ENCODE data around the gene TRAF3IP3.

Gene TRAF3IP3

GRCh38 chr1:209825591-209826434 lies 70.0 kb downstream of the TRAF3IP3 start:
- no peak overlapping the region for H3K4me3 ChIP-seq (ENCODE audit: low read depth, low read length)
- CTCF ChIA-PET, result interaction anchor here (0.7 to 9.9 kb wide), 11 partner anchors 8 to 256 kb away, joined by 3 to 293 read pairs (median 5); partner anchors contain the start of gene IRF6
- TF ChIP-seq CTCF (IDR thresholded peaks at IDR 0.05; ENCODE audit: insufficient read depth, low read length, missing control alignments), result no peak
- POLR2A ChIA-PET, result no interaction called here
- DNase-seq (ENCODE audit: low read depth, low spot score), result no peak

GRCh38 chr1:209827384-209828262 lies 71.8 kb downstream of the TRAF3IP3 start, which contains the start of gene UTP25:
UTP25 (plus strand) TSS chr1:209827972; CDS start chr1:209828064, 92 bp downstream.
- ChIA-PET CTCF (interaction anchor here (0.8 to 9.9 kb wide), 14 partner anchors 9 to 258 kb away, joined by 3 to 293 read pairs (median 6); partner anchors contain the start of gene IRF6), POLR2A (interaction anchor here (0.6 kb wide), 1 partner anchor 68 kb away, joined by 3 read pairs; no protein-coding TSS in a partner anchor)
- peak; percentile 84 for DNase-seq (ENCODE audit: low read depth, low spot score)
- H3K4me3 ChIP-seq (ENCODE audit: low read depth, low read length), result peak within 1 kb of the TSS; percentile 81
- TF ChIP-seq CTCF (IDR thresholded peaks at IDR 0.05; ENCODE audit: insufficient read depth, low read length, missing control alignments), result peak; percentile 68

GRCh38 chr1:209829716-209830115 lies 73.9 kb downstream of the TRAF3IP3 start:
- no peak for TF ChIP-seq CTCF (IDR thresholded peaks at IDR 0.05; ENCODE audit: insufficient read depth, low read length, missing control alignments)
- H3K4me3 ChIP-seq (ENCODE audit: low read depth, low read length), result no peak overlapping the region
- ChIA-PET CTCF (interaction anchor here (1.1 to 5.9 kb wide), 4 partner anchors 10 to 31 kb away, joined by 3 to 35 read pairs (median 8); no protein-coding TSS in a partner anchor), POLR2A (interaction anchor here (0.6 to 2.0 kb wide), 2 partner anchors 10 to 46 kb away, joined by 3 to 8 read pairs; no protein-coding TSS in a partner anchor)
- no peak for DNase-seq (ENCODE audit: low read depth, low spot score)

- POLR2A ChIA-PET, result interaction anchor here (2.0 kb wide), 1 partner anchor 9 kb away, joined by 8 read pairs; no protein-coding TSS in a partner anchor
- DNase-seq (ENCODE audit: low read depth, low spot score), result no peak
- TF ChIP-seq CTCF (IDR thresholded peaks at IDR 0.05; ENCODE audit: insufficient read depth, low read length, missing control alignments), result no peak
- CTCF ChIA-PET, result interaction anchor here (1.3 to 5.9 kb wide), 4 partner anchors 9 to 18 kb away, joined by 4 to 35 read pairs (median 8); no protein-coding TSS in a partner anchor
- H3K4me3 ChIP-seq (ENCODE audit: low read depth, low read length), result no peak overlapping the region
Observed at GRCh38 chr1:209830722-209831121, 74.9 kb downstream of the TRAF3IP3 start.

GRCh38 chr1:209831615-209832014 lies 75.8 kb downstream of the TRAF3IP3 start:
- DNase-seq (ENCODE audit: low read depth, low spot score), result peak; percentile 24
- H3K4me3 ChIP-seq (ENCODE audit: low read depth, low read length), result no peak overlapping the region
- CTCF ChIA-PET, result interaction anchor here (1.0 to 9.6 kb wide), 5 partner anchors 9 to 158 kb away, joined by 3 to 109 read pairs (median 5); no protein-coding TSS in a partner anchor
- POLR2A ChIA-PET, result interaction anchor here (0.6 to 2.0 kb wide), 3 partner anchors 8 to 9 kb away, joined by 4 to 8 read pairs (median 6); no protein-coding TSS in a partner anchor
- TF ChIP-seq CTCF (IDR thresholded peaks at IDR 0.05; ENCODE audit: insufficient read depth, low read length, missing control alignments), result no peak
